ENCODE measurements around the gene CPNE1. TPM values are rescaled to one million over a fixed set of nuclear protein-coding genes. Genes with fewer than 3 reads are reported as not detected.

Gene CPNE1
- total and polyA plus RNA-seq, 2 of the 8 experiments (the other 6 are each of a cell fraction or from before 2014, with no cell fraction given), result 294 to 346 TPM

DNA sequence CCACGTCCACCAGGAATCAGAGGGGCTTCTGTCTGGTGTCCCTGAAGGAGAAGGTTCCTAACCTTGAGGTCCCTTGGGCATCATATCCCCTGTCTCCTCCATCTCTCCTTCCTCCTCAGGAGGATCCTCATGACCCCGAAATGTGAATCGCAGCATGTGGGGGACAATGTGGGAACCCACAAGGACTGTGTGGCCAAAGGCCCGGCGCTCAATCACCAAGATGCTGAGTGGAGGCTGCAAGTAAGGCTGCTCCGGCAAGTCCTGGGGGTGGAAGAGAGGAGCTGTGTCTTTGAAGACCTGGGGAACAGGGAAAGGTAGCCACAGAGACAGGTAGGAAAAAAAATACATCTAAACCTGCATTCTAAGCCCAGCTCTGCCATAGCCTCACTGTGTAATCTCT is 85.5 kb downstream of the CPNE1 start:
- Histone ChIP-seq H2BK120ac (replicated peaks; ENCODE audit: low read depth, low read length) (no peak overlapping the region), H2BK15ac (ENCODE audit: low read length) (no peak overlapping the region), H3K23me2 (ENCODE audit: low read depth, low read length) (peaks cover 3% of the 10 kb centered on the region; the same call in 1 of the 2 replicates), H3K27me3 (replicated peaks in 1 of 4; ENCODE audit: control insufficient read depth in 3 of 4, extremely low read depth in 1 of 4, insufficient read depth in 3 of 4, low read length in 3 of 4) (no peaks in the 10 kb centered on the region), H2BK12ac (ENCODE audit: low read depth, low read length) (no peak overlapping the region), H3K4ac (replicated peaks; ENCODE audit: insufficient read length, low read depth, low read length) (no peak overlapping the region), H3K56ac (replicated peaks; ENCODE audit: insufficient read length, low read depth, low read length) (no peak overlapping the region), H3K4me1 (replicated peaks in 1 of 4; ENCODE audit: control insufficient read depth in 3 of 4, insufficient read depth in 4 of 4, low read length in 3 of 4) (no peaks in the 10 kb centered on the region), H3K18ac (ENCODE audit: extremely low read depth, low read length) (no peak overlapping the region), H4K20me1 (replicated peaks in 1 of 2; ENCODE audit: control insufficient read depth in 1 of 2, insufficient read depth in 2 of 2, low read length in 2 of 2) (no peaks in the 10 kb centered on the region), H3K27ac (ENCODE audit: low read depth, low read length) (no peak overlapping the region), H3K9me3 (ENCODE audit: insufficient read depth in 2 of 2, low read depth in 1 of 2, low read length in 1 of 2) (no peaks in the 10 kb centered on the region), H3K23ac (ENCODE audit: insufficient read length) (no peak overlapping the region), H4K8ac (ENCODE audit: extremely low read depth, insufficient read depth, low read length) (no peak overlapping the region), H2AK5ac (ENCODE audit: low read depth, low read length) (no peak overlapping the region), H3K4me3 (ENCODE audit: extremely low read depth in 1 of 4, insufficient read depth in 2 of 4, low read depth in 3 of 4, low read length in 4 of 4) (no peak overlapping the region), H2BK5ac (ENCODE audit: low read depth, low read length) (no peak overlapping the region), H2AFZ (ENCODE audit: low read length) (no peak overlapping the region), H3K79me1 (ENCODE audit: low read depth, low read length) (no peaks in the 10 kb centered on the region), H3K14ac (ENCODE audit: insufficient read length) (no peak overlapping the region), H2BK20ac (ENCODE audit: low read length) (no peak overlapping the region), H4K91ac (replicated peaks; ENCODE audit: insufficient read length, low read length) (no peak overlapping the region), H3K9ac (replicated peaks in 1 of 4; ENCODE audit: extremely low read depth in 1 of 4, low read depth in 3 of 4, low read length in 3 of 4) (no peak overlapping the region), H3K79me2 (ENCODE audit: control insufficient read depth in 1 of 2, insufficient read depth in 2 of 2, low read length in 2 of 2) (no peaks in the 10 kb centered on the region), H4K5ac (ENCODE audit: insufficient read length, low read depth, low read length) (no peak overlapping the region), H3K4me2 (ENCODE audit: insufficient read depth in 1 of 2, low read depth in 2 of 2, low read length in 2 of 2) (no peak overlapping the region), H3K36me3 (ENCODE audit: control insufficient read depth in 2 of 4, insufficient read depth in 4 of 4, low read length in 3 of 4) (no peaks in the 10 kb centered on the region)
- CTCF ChIA-PET (ENCODE audit: partially characterized antibody), result interaction anchor here (1.0 to 1.7 kb wide), 4 partner anchors 10 to 411 kb away, joined by 3 to 6 read pairs (median 4); no protein-coding TSS in a partner anchor
- DNase-seq (ENCODE audit: low read depth in 1 of 2, low spot score in 2 of 2) (no peak), FAIRE-seq (no peak)
- TF ChIP-seq SP2 (IDR thresholded peaks at IDR 0.05; ENCODE audit: low read length) (no peak), TCF12 (IDR thresholded peaks at IDR 0.05; ENCODE audit: low read depth, low read length) (no peak), TEAD4 (IDR thresholded peaks at IDR 0.05; ENCODE audit: low read depth, low read length) (no peak), CBX5 (IDR thresholded peaks at IDR 0.05; ENCODE audit: low read depth, low read length) (no peak), SIRT6 (IDR thresholded peaks at IDR 0.05; ENCODE audit: low read length) (no peak), POU5F1 (IDR thresholded peaks at IDR 0.05; ENCODE audit: low read depth, low read length) (no peak), FOSL1 (IDR thresholded peaks at IDR 0.05; ENCODE audit: insufficient read depth, low read depth, low read length) (no peak), KDM5A (IDR thresholded peaks at IDR 0.05; ENCODE audit: low read length) (no peak), SUZ12 (IDR thresholded peaks at IDR 0.05; ENCODE audit: low read length) (no peak), PHF8 (conservative IDR thresholded peaks at IDR 0.05; ENCODE audit: low read depth, low read length) (no peak)
- 87% methylated on average over 6 of the region's 6 CpGs; no CpG with 5 or more reads in 1 of the 2 experiments for WGBS, 2 experiments (ENCODE audit: extremely low coverage in 1 of 2, insufficient coverage in 1 of 2, insufficient read length in 1 of 2, insufficient replicate concordance in 2 of 2, low coverage in 1 of 2, low lambda C conversion rate in 2 of 2, missing lambda C conversion rate in 1 of 2)
- POLR2A ChIA-PET (ENCODE audit: partially characterized antibody), result interaction anchor here (0.9 to 1.7 kb wide), 2 partner anchors 18 to 124 kb away, joined by 3 to 4 read pairs; partner anchors contain the start of gene CEP250
